HG03342 (cell line): Measurements from ENCODE around the gene DNAH1.

Experiments
- ATAC-seq: cut with Tn5 transposase; IDR thresholded peaks from one replicate; pipeline ENCODE4 v1.9.1; 2021; ENCODE audit warnings: mild to moderate bottlenecking, moderate library complexity; ENCODE audit not compliant: unreplicated experiment

The DNAH1 gene

DNA sequence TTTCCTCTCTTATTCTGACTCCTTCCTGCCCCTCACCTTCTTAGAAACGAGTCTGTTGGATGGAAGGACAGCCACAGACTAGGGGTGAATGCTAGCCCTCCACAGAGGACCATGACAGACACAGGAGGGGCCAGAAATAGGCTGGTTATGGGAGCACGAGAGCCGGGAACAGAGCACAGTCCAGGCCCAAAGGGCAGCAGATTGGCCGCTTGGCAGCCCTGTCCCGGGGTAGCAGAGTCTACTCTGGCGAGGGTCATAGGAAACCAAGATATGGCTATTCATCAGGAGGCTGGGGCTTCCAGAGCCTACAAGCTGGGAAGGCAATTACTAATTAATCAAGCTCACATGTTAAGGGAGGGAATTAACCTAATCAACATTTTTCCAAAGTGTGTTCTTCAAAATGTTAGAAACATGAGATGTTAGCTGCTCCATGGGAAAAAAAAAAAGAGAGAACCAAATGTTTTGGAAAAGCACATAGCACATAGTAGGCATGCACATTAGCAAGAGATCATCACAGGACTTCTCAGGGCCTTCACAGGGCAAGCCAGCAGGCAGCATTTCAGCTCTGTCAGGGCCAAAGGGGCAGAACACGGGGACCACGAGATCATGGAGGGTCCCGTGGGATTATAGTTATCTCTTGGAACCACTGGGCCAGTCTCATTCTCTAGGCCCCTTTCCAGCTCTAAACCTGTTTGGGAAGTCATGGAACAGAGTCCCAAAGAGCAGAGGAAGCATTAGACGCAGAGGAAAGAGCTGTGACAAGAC is 115.5 kb downstream of the DNAH1 start:
- ATAC-seq, result no peak

- no peak for ATAC-seq
These were observed 116.1 kb downstream of the DNAH1 start for GRCh38 chr3:52432225-52432624.

- no peak for ATAC-seq
These were observed 116.6 kb downstream of the DNAH1 start for GRCh38 chr3:52432691-52433141.

DNA sequence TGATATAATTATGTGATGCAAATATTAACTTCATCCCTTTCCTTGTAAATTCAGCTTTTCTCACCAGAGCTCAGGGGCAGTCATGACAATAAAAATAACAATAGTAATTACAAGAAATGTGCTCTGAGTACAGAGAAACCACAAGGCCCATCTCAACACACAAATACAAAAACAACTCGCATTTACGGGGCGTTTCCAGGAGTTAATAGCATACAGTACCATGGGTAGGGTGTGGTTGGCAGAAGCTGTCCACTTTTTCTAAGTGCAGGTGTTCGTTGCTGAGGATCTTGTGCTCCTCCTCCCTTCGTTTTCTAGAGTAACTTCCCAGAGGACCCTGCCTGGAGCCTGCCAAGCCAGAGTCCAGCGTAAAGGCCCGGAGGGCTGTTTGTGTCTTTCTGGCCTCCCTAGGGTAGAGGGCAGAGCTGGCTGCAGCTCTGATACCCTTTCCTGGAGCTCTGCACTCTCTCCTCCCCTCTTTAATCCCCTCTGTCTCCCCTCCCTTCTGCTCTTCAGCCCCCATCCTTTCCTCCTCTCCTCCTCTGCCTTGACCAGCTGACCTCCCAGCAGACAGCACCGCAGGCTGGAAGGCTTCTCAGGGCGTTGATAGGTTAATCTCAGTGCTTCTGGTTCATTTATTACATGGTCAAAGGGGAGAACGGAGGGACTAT is 117.3 kb downstream of the DNAH1 start:
- no peak for ATAC-seq

DNA sequence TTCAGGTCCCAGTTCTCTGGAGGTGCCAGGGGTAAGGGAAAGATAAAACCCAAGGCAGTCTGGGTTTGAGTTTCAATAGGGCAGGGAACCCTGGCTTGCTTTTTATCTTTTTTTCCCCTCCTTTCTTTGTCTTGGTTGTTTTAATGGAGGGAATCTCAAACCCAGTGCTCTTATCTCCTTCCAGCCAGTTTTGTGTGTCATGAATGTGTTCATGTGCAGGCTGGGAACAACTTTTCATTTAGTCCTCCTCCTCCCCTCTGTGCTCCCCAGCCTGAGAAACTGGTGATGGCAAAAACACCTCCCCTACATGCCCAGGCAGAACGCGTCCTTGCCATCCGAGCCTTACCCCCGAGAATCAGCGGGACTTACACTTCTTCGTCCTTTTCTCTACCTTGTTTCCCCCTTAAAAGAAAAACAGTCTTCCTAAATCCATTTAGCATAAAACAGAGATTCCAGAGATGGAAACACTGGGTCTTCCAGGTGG is 117.9 kb downstream of the DNAH1 start:
- ATAC-seq, result no peak

DNA sequence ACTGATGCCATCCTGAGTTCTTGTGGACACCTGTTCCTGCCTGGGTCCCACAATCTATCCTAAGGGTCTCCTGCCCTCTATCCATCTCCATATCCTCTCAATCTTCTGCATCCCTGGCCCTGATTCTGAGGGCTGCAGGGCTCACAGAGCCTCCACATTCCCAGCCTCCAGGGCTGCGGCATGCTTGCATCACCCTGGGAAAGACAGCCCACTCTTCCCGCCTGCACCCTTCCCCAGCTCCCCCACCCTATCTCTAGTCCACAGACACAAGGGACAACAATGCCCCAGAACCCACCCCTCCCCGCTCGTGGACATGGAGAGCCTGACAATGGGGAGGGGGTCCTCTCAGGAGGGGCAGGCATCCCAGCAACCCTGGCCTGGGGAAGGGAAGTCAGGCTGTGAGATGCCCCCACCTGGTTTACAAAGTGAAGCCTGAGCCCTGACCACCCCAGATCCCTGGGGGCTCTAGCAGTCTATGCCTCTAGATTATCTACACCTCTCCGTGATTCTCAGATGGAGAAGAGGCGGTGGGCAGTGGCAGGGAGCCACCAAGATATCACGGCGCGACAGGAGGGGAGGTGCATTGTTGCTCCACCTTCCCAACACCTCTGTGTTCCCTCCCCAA is 118.5 kb downstream of the DNAH1 start:
- no peak for ATAC-seq

- ATAC-seq, result no peak
These were observed 119.4 kb downstream of the DNAH1 start for GRCh38 chr3:52435246-52436101.

DNA sequence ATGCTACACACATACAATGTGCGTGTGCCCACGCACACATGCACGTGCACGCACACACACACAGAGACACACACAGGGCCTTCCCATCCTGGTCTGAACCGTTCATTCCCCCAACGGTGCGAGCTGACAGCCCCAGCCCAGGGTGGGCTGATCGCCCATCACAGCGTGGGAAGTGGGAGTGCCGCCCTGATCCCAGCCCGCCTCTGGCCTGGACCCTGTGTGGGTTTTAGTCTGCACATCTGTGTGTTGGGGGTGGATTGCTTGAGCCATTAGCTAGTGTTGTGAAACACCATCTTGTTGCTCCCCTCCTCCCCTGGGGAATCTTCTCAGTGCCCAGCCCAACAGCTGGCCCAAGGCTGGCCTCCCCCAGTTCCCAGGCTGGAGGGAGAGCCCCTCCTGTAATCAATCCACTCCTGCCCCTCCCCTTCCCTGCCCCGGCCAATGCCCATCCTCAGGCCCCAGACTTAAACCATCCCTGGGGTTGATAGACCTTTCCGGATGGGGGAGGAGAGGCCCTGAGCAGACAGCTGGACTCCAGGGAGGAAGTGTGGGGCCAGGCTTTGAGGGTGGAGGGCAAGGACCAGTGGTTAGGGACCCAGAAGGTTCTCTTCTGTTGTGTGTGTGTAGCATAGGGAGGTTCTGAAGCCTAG is 120.5 kb downstream of the DNAH1 start:
- ATAC-seq, result no peak

GRCh38 chr3:52437326-52438103 is 121.4 kb downstream of the DNAH1 start:
- no peak for ATAC-seq

GRCh38 chr3:52438104-52438376 is 121.9 kb downstream of the DNAH1 start:
- ATAC-seq, result no peak

DNA sequence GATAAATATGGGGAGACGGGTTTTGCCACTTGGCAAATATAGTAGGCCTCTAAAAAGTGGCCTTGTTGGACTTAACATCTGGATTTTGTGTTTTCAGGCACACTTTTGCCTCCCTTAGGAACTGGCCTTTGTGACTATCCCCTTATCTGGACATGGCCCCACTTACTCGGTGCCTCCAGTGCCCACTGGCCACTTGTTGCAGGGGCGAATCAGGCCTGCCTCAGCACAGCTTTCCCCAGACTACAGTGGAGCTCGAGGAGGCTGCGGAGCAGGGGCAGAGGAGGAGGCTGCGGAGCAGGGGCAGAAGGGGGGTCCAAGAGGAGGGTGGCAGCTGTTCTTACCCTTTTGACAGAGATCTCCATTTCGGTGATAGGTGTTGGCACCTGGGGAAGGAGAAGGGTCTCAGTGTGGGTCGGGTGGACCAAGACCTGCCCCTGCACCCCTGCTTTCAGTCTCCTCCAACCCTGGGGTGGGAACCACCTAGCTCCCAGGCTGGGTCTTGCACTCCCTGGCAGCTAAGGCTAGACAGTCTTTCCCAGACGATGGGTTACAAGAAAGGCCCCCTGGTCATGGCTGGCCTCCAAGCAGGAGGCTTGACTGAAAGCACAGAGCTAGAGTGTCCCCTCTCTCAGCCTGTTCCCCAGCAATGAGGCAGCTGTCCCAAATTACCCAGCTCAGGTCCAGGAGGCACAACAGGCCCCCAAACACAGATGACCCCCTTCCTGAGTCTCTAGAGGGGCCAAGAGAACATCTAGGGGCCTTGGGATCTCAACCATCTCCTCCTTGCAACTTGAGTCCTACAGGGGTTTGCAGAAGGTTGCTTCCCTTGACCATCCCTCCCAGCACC is 122.7 kb downstream of the DNAH1 start:
- no peak for ATAC-seq

DNA sequence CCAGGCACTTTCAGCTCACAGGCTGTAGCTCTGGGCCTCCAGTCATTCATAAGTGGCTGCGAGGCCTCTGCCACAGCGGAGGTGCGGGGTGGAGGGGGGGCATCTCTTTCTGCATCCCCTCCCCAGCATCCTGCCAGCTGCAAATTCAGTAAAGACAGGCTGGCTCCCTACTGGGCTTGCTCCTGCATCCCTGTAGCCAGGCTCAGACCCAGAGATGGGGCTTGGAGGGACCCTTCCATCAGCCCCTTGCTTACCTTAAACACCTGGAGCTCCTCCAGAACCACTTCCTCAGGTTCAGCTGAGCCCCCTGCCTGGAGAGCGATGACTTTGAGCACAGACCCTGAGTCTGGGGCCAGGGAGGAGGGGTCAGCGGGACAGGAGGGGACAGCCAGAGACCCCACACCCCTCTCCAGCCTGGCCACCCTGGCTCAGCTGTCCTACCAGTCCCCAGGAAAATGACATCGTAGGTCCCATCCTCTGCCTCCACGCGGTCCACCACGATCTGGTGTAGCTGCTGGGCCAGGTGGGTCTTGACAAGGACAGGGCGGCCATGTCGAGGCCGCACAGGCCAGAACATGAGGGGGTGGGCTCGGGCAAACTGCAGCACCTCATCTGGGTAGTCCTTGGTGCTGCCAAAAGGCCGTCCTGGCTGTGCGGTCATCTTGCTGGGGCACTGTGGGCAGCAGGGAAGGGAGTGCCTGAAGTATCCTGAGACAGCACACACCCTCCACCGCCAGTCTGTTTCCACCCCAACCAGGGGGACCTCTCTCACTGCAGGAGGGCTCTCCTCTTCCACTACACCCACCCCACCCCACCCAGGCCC is 123.5 kb downstream of the DNAH1 start:
- ATAC-seq, result no peak

GRCh38 chr3:52440249-52440551 is 124.1 kb downstream of the DNAH1 start:
- no peak for ATAC-seq

GRCh38 chr3:52440671-52441070 is 124.6 kb downstream of the DNAH1 start:
- no peak for ATAC-seq

- no peak for ATAC-seq
These were observed 125.1 kb downstream of the DNAH1 start for GRCh38 chr3:52441091-52441771.

- ATAC-seq, result no peak
These were observed 125.7 kb downstream of the DNAH1 start for GRCh38 chr3:52441772-52442332.
